KMS-11 (cell line): ENCODE results near the gene NEK7.

Source experiments
- H2AFZ ChIP-seq: fragments of 200-600 bp; sonication (generic); 2 replicates; pipeline ENCODE4 v1.6.1; 2016; ENCODE audit warnings: antibody characterized with exemption, mixed run types, low read depth
- H3K27ac ChIP-seq: fragments of 200-600 bp; sonication (generic); 2 replicates; pipeline ENCODE4 v1.6.1; 2016; ENCODE audit warnings: mild to moderate bottlenecking, mixed run types
- H3K27me3 ChIP-seq: fragments of 200-600 bp; sonication (generic); 2 replicates; pipeline ENCODE4 v1.6.1; 2017; ENCODE audit warnings: mild to moderate bottlenecking, low read depth, mixed run types, moderate library complexity; ENCODE audit not compliant: insufficient read depth
- H3K36me3 ChIP-seq: fragments of 200-600 bp; sonication (generic); 2 replicates; pipeline ENCODE4 v1.6.1; 2017; ENCODE audit warnings: mild to moderate bottlenecking, mixed run types; ENCODE audit not compliant: insufficient read depth
- H3K4me1 ChIP-seq: fragments of 200-600 bp; sonication (generic); 2 replicates; pipeline ENCODE4 v1.6.1; 2016; ENCODE audit warnings: mild to moderate bottlenecking, low read depth, mixed run types; ENCODE audit not compliant: poor library complexity, severe bottlenecking
- H3K4me2 ChIP-seq: fragments of 200-600 bp; sonication (generic); 2 replicates; pipeline ENCODE4 v1.7.0; 2016; ENCODE audit warnings: mild to moderate bottlenecking, mixed run types
- H3K4me3 ChIP-seq: fragments of 200-600 bp; sonication (generic); IDR thresholded peaks from 2 replicates; pipeline ENCODE4 v1.6.1; 2017; ENCODE audit warnings: low read depth, low read length, mixed read lengths; ENCODE audit not compliant: insufficient read depth
- H3K79me2 ChIP-seq: fragments of 200-600 bp; sonication (generic); 2 replicates; pipeline ENCODE4 v1.6.1; 2016; ENCODE audit warnings: low read depth, mixed run types; ENCODE audit not compliant: insufficient read depth
- H3K9ac ChIP-seq: fragments of 200-600 bp; sonication (generic); 2 replicates; pipeline ENCODE4 v1.6.1; 2016; ENCODE audit warnings: mild to moderate bottlenecking, mixed run types
- H4K20me1 ChIP-seq: fragments of 200-600 bp; sonication (generic); 2 replicates; pipeline ENCODE4 v1.6.1; 2016; ENCODE audit warnings: mild to moderate bottlenecking, mixed run types; ENCODE audit not compliant: insufficient read depth
- CTCF ChIP-seq: fragments of 200-600 bp; sonication (generic); conservative IDR thresholded peaks from 2 replicates; pipeline ENCODE4 v1.6.1; 2017; ENCODE audit warnings: low read depth, mild to moderate bottlenecking, antibody characterized with exemption, low read length, moderate library complexity, mixed read lengths

Gene NEK7

GRCh38 chr1:198206292-198206691 lies 49.5 kb downstream of the NEK7 start:
- H3K4me1 ChIP-seq, result peaks cover 19% of the 10 kb centered on the region
- H3K4me3 ChIP-seq, result no peak overlapping the region
- peaks cover 41% of the 10 kb centered on the region for H3K79me2 ChIP-seq
- TF ChIP-seq CTCF, result no peak
- H4K20me1 ChIP-seq, result no peaks in the 10 kb centered on the region
- no peak overlapping the region for H3K27ac ChIP-seq
- no peaks in the 10 kb centered on the region for H3K36me3 ChIP-seq
- H3K9ac ChIP-seq, result no peak overlapping the region
- H3K27me3 ChIP-seq, result no peaks in the 10 kb centered on the region
- H3K4me2 ChIP-seq, result no peak overlapping the region
- H2AFZ ChIP-seq, result no peak overlapping the region

- Histone ChIP-seq H3K4me3 (no peak overlapping the region), H3K27me3 (no peaks in the 10 kb centered on the region), H3K36me3 (no peaks in the 10 kb centered on the region), H2AFZ (no peak overlapping the region), H3K4me2 (no peak overlapping the region), H3K27ac (no peak overlapping the region), H3K79me2 (peaks cover 11% of the 10 kb centered on the region), H3K4me1 (no peaks in the 10 kb centered on the region), H3K9ac (no peak overlapping the region), H4K20me1 (no peaks in the 10 kb centered on the region)
- no peak for TF ChIP-seq CTCF
These were observed 54.9 kb downstream of the NEK7 start for GRCh38 chr1:198211696-198212095.

GRCh38 chr1:198212126-198212525 lies 55.3 kb downstream of the NEK7 start:
- H3K9ac ChIP-seq, result no peak overlapping the region
- no peak overlapping the region for H3K4me2 ChIP-seq
- no peaks in the 10 kb centered on the region for H3K36me3 ChIP-seq
- TF ChIP-seq CTCF, result no peak
- no peaks in the 10 kb centered on the region for H4K20me1 ChIP-seq
- H3K4me3 ChIP-seq, result no peak overlapping the region
- H2AFZ ChIP-seq, result no peak overlapping the region
- peaks cover 11% of the 10 kb centered on the region for H3K79me2 ChIP-seq
- H3K4me1 ChIP-seq, result no peaks in the 10 kb centered on the region
- H3K27me3 ChIP-seq, result no peaks in the 10 kb centered on the region
- no peak overlapping the region for H3K27ac ChIP-seq

GRCh38 chr1:198212675-198213074 lies 55.9 kb downstream of the NEK7 start:
- H3K9ac ChIP-seq, result no peak overlapping the region
- TF ChIP-seq CTCF, result no peak
- H3K36me3 ChIP-seq, result no peaks in the 10 kb centered on the region
- no peak overlapping the region for H2AFZ ChIP-seq
- no peaks in the 10 kb centered on the region for H4K20me1 ChIP-seq
- peaks cover 11% of the 10 kb centered on the region for H3K79me2 ChIP-seq
- H3K27me3 ChIP-seq, result no peaks in the 10 kb centered on the region
- H3K27ac ChIP-seq, result no peak overlapping the region
- H3K4me1 ChIP-seq, result no peaks in the 10 kb centered on the region
- H3K4me2 ChIP-seq, result no peak overlapping the region
- no peak overlapping the region for H3K4me3 ChIP-seq
